ENCODE results near the gene PCDHGA5. TPM values are rescaled to one million over a fixed set of nuclear protein-coding genes. Genes with fewer than 3 reads are reported as not detected.

Gene PCDHGA5
- total and polyA plus RNA-seq, 2 of the 8 experiments (the other 6 are each of a cell fraction or from before 2014, with no cell fraction given): 1.1 to 1.3 TPM

GRCh38 chr5:141319202-141319601 lies 44.8 kb upstream of the PCDHGA5 start:
- Histone ChIP-seq H3K9me3 (ENCODE audit: insufficient read depth in 2 of 2, low read depth in 1 of 2, low read length in 1 of 2) (peaks cover 22 to 27% of the 10 kb centered on the region in 2 experiments), H2AFZ (ENCODE audit: low read length) (no peak overlapping the region), H3K9ac (replicated peaks in 1 of 4; ENCODE audit: extremely low read depth in 1 of 4, low read depth in 3 of 4, low read length in 3 of 4) (no peak overlapping the region), H4K91ac (replicated peaks; ENCODE audit: insufficient read length, low read length) (no peak overlapping the region), H3K4ac (replicated peaks; ENCODE audit: insufficient read length, low read depth, low read length) (no peak overlapping the region), H4K5ac (ENCODE audit: insufficient read length, low read depth, low read length) (no peak overlapping the region), H2AK5ac (ENCODE audit: low read depth, low read length) (no peak overlapping the region), H3K4me3 (ENCODE audit: extremely low read depth in 1 of 4, insufficient read depth in 2 of 4, low read depth in 3 of 4, low read length in 4 of 4) (peak overlapping the region; percentile 14 to 94 (median 47); a peak in 5 of 8 replicates), H2BK15ac (ENCODE audit: low read length) (no peak overlapping the region), H3K4me1 (replicated peaks in 1 of 4; ENCODE audit: control insufficient read depth in 3 of 4, insufficient read depth in 4 of 4, low read length in 3 of 4) (no peaks in the 10 kb centered on the region), H3K14ac (ENCODE audit: insufficient read length) (no peak overlapping the region), H3K23ac (ENCODE audit: insufficient read length) (no peak overlapping the region), H3K79me1 (ENCODE audit: low read depth, low read length) (no peaks in the 10 kb centered on the region), H3K18ac (ENCODE audit: extremely low read depth, low read length) (no peak overlapping the region), H3K56ac (replicated peaks; ENCODE audit: insufficient read length, low read depth, low read length) (no peak overlapping the region), H3K4me2 (ENCODE audit: insufficient read depth in 1 of 2, low read depth in 2 of 2, low read length in 2 of 2) (peak overlapping the region; percentile 66 to 74; a peak in 3 of 4 replicates), H3K27ac (ENCODE audit: low read depth, low read length) (no peak overlapping the region), H3K23me2 (ENCODE audit: low read depth, low read length) (peaks cover 3% of the 10 kb centered on the region), H3K27me3 (replicated peaks in 1 of 4; ENCODE audit: control insufficient read depth in 3 of 4, extremely low read depth in 1 of 4, insufficient read depth in 3 of 4, low read length in 3 of 4) (no peaks in the 10 kb centered on the region), H2BK20ac (ENCODE audit: low read length) (no peak overlapping the region), H4K8ac (ENCODE audit: extremely low read depth, insufficient read depth, low read length) (no peak overlapping the region), H2BK5ac (ENCODE audit: low read depth, low read length) (no peak overlapping the region), H3K79me2 (ENCODE audit: control insufficient read depth in 1 of 2, insufficient read depth in 2 of 2, low read length in 2 of 2) (peaks cover 11 to 25% of the 10 kb centered on the region in 2 experiments), H2BK120ac (replicated peaks; ENCODE audit: low read depth, low read length) (no peak overlapping the region), H4K20me1 (replicated peaks in 1 of 2; ENCODE audit: control insufficient read depth in 1 of 2, insufficient read depth in 2 of 2, low read length in 2 of 2) (no peaks in the 10 kb centered on the region), H2BK12ac (ENCODE audit: low read depth, low read length) (no peak overlapping the region), H3K36me3 (ENCODE audit: control insufficient read depth in 2 of 4, insufficient read depth in 4 of 4, low read length in 3 of 4) (peaks cover 5 to 27% (median 19%) of the 10 kb centered on the region in 4 experiments; a peak in 6 of 8 replicates)
- WGBS, 2 experiments (ENCODE audit: extremely low coverage in 1 of 2, insufficient coverage in 1 of 2, insufficient read length in 1 of 2, insufficient replicate concordance in 2 of 2, low coverage in 1 of 2, low lambda C conversion rate in 2 of 2, missing lambda C conversion rate in 1 of 2): 96% methylated on average over 6 of the region's 6 CpGs; no CpG with 5 or more reads in 1 of the 2 experiments
- no peak for DNase-seq (ENCODE audit: low read depth in 1 of 2, low spot score in 2 of 2)
- CTCF ChIA-PET (ENCODE audit: partially characterized antibody): interaction anchor here (0.7 to 5.0 kb wide), 38 partner anchors 10 to 298 kb away, joined by 3 to 30 read pairs (median 5); partner anchors contain the start of genes PCDHB13, PCDHB14, PCDHB15 and PCDHB16
- POLR2A ChIA-PET (ENCODE audit: partially characterized antibody): interaction anchor here (1.0 to 3.1 kb wide), 5 partner anchors 10 to 194 kb away, joined by 3 to 18 read pairs (median 5); partner anchors contain the start of gene PCDHGA1
- TF ChIP-seq ATF2 (IDR thresholded peaks at IDR 0.05; ENCODE audit: low read length) (no peak), CHD1 (IDR thresholded peaks at IDR 0.05; ENCODE audit: low read depth, low read length) (no peak), SIX5 (IDR thresholded peaks at IDR 0.05; ENCODE audit: low read depth, low read length) (no peak), SP2 (IDR thresholded peaks at IDR 0.05; ENCODE audit: low read length) (no peak), CREB1 (IDR thresholded peaks at IDR 0.05) (no peak), JUND (IDR thresholded peaks at IDR 0.05; ENCODE audit: low read length) (no peak), KDM5A (IDR thresholded peaks at IDR 0.05; ENCODE audit: low read length) (no peak), SIRT6 (IDR thresholded peaks at IDR 0.05; ENCODE audit: low read length) (no peak), JUN (IDR thresholded peaks at IDR 0.05; ENCODE audit: low read depth, low read length) (no peak)
- FAIRE-seq: no peak

Data from H1 (cell line).